GM18951 (cell line): ENCODE measurements around the gene OSBPL10.
"Not testable (repeated sequence)": the region's sequence is repeated elsewhere in the genome, so short reads cannot be mapped to it uniquely, and the experiment has no call there.

Experiments used
- POLR2A ChIP-seq: IDR thresholded peaks from 4 replicates; pipeline ENCODE4 v1.6.1; 2011; ENCODE audit warnings: mild to moderate bottlenecking; ENCODE audit not compliant: insufficient read length, insufficient read depth; ENCODE audit errors: extremely low read depth
- in situ Hi-C: fragments of 300-500 bp; cut with MboI; formaldehyde crosslinking; loops from one replicate; pipeline ENCODE4 v1.12.0; 2022; ENCODE audit warnings: low sequenced_read_pairs, mixed read lengths, inconsistent platforms; ENCODE audit not compliant: unreplicated experiment

OSBPL10 gene

GRCh38 chr3:32002561-32003368, 21.7 kb upstream of the OSBPL10 start:
- in situ Hi-C loops, result no loop called here
- no peak for TF ChIP-seq POLR2A

- no peak for TF ChIP-seq POLR2A
- in situ Hi-C loops, result no loop called here
Measured at GRCh38 chr3:32000877-32001276, 19.8 kb upstream of the OSBPL10 start.

GRCh38 chr3:31999907-32000439, 18.9 kb upstream of the OSBPL10 start:
- no peak for TF ChIP-seq POLR2A
- in situ Hi-C loops, result no loop called here

- TF ChIP-seq POLR2A, result no peak
- in situ Hi-C loops, result no loop called here
Measured at GRCh38 chr3:31997500-31997899, 16.4 kb upstream of the OSBPL10 start.

- TF ChIP-seq POLR2A, result no peak
- in situ Hi-C loops, result no loop called here
Measured at GRCh38 chr3:31996195-31996594, 15.1 kb upstream of the OSBPL10 start.

DNA sequence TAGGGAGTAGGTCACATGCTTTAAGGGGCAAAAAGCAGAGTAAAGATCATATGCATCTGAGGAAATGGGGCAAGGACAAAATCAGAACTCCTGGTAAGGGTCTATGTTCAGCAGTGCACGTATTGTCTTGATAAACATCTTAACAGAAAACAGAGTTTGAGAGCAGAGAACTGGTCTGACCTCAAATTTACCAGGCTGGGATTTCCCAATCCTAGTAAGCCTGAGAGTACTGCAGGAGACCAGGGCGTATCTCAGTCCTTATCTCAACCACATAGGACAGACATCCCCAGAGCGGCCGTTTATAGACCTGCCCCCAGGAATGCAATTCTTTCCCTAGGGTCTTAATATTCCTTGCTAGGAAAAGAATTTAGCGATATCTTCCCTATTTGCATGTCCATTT, 14.0 kb upstream of the OSBPL10 start:
- in situ Hi-C loops, result not testable (repeated sequence)

DNA sequence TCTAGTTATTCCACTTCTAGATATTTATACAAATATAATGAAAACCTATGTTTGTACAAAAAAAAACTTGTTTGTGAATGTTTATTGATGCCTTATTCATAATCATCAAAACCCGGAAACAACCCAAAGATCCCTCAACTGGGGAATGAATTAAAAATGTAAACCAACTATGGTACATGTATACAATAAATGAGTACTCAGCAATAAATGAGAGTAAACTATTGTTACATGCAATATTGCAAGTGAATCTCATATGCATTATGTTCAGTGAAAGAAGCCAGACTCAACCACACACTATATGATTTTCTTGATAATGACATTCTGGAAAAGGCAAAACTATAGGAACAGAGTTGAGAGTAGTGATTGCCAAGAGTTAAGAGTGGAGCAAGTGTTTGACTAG, 12.8 kb upstream of the OSBPL10 start:
- no peak for TF ChIP-seq POLR2A
- in situ Hi-C loops, result no loop called here

GRCh38 chr3:31992995-31993394, 11.9 kb upstream of the OSBPL10 start:
- in situ Hi-C loops, result not testable (repeated sequence)

GRCh38 chr3:31988271-31988670, 7.2 kb upstream of the OSBPL10 start:
- no peak for TF ChIP-seq POLR2A
- in situ Hi-C loops, result no loop called here

DNA sequence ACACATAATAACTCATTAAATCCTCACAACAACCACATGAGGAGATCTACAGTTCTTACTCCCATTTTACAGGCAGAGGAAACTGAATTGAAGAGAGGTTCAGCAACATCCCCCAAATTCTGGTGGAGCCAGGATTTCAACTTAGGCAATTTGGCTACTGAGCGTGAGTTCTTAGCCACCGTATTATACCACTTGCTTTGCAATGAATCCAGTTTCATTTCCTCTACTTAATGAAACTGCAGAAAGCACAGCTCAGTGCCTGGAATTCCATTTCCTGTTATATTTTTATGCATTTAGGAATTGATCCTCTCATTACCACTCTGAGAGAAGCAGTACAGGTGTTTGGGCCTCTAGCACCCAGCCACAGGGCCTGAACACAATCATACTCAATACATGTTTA, 4.8 kb upstream of the OSBPL10 start:
- TF ChIP-seq POLR2A, result no peak
- in situ Hi-C loops, result no loop called here

DNA sequence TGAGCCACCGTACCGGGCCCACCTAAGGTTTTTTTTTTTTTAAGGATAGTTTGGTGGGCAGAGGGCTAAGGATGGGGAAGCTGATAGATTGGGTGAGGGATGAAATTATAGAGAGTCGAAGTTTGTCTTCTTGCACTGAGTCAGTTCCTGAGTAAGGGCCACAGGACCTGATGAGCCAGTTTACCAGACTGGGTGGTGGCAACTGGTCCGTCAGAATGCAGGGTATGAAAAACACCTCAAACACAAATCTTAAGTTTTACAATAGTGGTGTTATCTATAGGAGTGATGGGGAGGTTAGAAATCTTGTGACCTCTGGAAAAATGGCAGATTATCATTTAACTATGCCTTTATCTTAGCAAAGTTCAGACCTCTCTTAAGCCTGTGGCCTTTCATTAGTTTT, 3.3 kb upstream of the OSBPL10 start:
- no peak for TF ChIP-seq POLR2A
- in situ Hi-C loops, result no loop called here

DNA sequence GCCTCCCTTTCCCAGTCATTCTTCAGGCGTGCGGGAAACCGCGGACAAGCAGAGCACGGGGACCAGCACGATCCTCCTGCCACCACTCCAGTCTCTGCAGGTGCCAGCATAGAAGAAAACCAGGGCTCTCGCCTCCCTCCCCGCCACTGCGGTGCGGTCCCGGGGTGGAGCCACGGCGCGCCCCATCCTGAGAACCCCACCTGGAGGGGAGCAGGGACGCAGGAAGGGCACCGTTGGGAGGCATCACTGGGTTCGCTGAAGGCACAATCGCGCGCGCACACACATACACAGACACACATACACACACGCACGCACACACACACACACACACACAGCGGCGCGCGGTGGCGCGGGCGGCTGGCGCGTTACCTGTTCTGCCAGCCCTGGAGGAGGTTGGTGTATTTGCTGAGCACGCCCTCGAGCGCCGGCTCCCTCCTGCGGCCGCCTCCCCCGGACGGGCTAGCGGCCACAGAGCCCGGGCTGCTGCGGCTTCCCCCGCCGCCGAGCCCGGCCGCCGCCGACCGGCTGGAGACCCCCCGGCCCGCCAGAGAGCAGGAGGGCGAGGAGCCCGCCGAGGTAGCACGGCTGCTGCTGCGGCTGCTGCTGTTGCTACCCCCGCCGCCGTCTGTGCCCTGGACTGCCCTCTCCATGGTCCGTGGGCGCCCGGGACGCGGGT, 394 bp downstream of the OSBPL10 start:
- no peak for TF ChIP-seq POLR2A
- in situ Hi-C loops, result no loop called here

DNA sequence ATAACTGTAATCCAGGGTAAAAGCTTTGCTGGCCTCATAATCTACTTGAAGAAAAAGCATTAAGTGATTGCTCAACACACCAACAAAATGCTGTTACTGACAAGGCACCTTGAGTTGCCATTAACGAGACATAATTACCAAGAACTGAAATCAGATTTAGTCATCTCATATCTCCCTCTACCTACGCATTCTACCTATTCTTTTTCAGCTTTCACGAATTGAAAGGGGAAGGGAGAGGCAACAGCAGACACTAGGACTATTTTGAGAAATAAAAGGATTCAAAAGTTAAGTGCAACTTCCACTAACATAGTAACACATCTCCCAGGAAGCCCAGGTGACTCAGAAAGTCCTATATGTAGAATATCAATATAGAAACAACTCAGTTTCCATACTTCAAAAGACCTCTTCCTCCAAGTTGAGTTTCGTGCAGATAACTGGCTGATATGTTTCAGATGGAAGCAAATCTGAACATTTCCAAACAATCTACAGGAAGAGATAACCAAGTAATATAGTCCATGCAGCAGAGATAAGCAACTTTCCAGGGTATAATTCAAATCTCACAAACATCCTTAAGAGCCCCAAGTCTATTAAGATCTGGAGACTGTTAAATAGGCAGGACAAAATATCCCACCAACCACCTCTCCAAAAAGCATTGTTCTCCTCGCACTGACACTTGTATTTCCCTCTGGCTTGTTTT, 1.9 kb downstream of the OSBPL10 start:
- TF ChIP-seq POLR2A, result no peak
- in situ Hi-C loops, result no loop called here

- in situ Hi-C loops, result no loop called here
- no peak for TF ChIP-seq POLR2A
Measured at GRCh38 chr3:31978553-31978952, 2.5 kb downstream of the OSBPL10 start.

GRCh38 chr3:31977736-31978135, 3.3 kb downstream of the OSBPL10 start:
- in situ Hi-C loops, result no loop called here
- TF ChIP-seq POLR2A, result no peak
